ENCODE data around the gene VEPH1.

- TF ChIP-seq BHLHE40 (IDR thresholded peaks at IDR 0.05; ENCODE audit: low read depth, low read length) = no peak
- TF ChIP-seq CTCF (IDR thresholded peaks at IDR 0.05) = no peak
- TF ChIP-seq, protein P1, sequence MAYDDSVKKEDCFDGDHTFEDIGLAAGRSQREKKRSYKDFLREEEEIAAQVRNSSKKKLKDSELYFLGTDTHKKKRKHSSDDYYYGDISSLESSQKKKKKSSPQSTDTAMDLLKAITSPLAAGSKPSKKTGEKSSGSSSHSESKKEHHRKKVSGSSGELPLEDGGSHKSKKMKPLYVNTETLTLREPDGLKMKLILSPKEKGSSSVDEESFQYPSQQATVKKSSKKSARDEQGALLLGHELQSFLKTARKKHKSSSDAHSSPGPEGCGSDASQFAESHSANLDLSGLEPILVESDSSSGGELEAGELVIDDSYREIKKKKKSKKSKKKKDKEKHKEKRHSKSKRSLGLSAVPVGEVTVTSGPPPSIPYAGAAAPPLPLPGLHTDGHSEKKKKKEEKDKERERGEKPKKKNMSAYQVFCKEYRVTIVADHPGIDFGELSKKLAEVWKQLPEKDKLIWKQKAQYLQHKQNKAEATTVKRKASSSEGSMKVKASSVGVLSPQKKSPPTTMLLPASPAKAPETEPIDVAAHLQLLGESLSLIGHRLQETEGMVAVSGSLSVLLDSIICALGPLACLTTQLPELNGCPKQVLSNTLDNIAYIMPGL (CRISPR knock-in tag; IDR thresholded peaks at IDR 0.05; ENCODE audit: borderline replicate concordance) = no peak
- TF ChIP-seq, protein P2, sequence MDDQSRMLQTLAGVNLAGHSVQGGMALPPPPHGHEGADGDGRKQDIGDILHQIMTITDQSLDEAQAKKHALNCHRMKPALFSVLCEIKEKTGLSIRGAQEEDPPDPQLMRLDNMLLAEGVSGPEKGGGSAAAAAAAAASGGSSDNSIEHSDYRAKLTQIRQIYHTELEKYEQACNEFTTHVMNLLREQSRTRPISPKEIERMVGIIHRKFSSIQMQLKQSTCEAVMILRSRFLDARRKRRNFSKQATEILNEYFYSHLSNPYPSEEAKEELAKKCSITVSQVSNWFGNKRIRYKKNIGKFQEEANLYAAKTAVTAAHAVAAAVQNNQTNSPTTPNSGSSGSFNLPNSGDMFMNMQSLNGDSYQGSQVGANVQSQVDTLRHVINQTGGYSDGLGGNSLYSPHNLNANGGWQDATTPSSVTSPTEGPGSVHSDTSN (IDR thresholded peaks at IDR 0.05) = no peak
- no peak for TF ChIP-seq MAX (IDR thresholded peaks at IDR 0.05)
- TF ChIP-seq TP53 (CRISPR knock-in tag; IDR thresholded peaks at IDR 0.05) = no peak
- TF ChIP-seq FOSB (CRISPR knock-in tag; IDR thresholded peaks at IDR 0.05) = no peak
Observed at GRCh38 chr3:157418104-157418503, 85.1 kb downstream of the VEPH1 start.

Data from A549 (cell line).